ENCODE data around the gene CD300LG.

The CD300LG gene

GRCh38 chr17:43861960-43862359, 15.0 kb downstream of the CD300LG start:
- TF ChIP-seq FOXP2 (optimal IDR thresholded peaks at IDR 0.05; ENCODE audit: borderline replicate concordance, extremely low read depth, extremely low read length, insufficient read depth), result no peak
- no peak for TF ChIP-seq REST (IDR thresholded peaks at IDR 0.05; ENCODE audit: insufficient read depth in 1 of 2, low read depth in 2 of 2, low read length in 2 of 2)
- TF ChIP-seq POLR2AphosphoS5 (IDR thresholded peaks at IDR 0.05; ENCODE audit: low read depth, low read length), result no peak
- TF ChIP-seq TAF1 (IDR thresholded peaks at IDR 0.05; ENCODE audit: borderline replicate concordance, insufficient read depth, low read length), result no peak
- TF ChIP-seq SIN3A (IDR thresholded peaks at IDR 0.05; ENCODE audit: borderline replicate concordance, insufficient read depth, low read length), result no peak

- TF ChIP-seq REST (IDR thresholded peaks at IDR 0.05; ENCODE audit: insufficient read depth in 1 of 2, low read depth in 2 of 2, low read length in 2 of 2) (no peak), FOXP2 (optimal IDR thresholded peaks at IDR 0.05; ENCODE audit: borderline replicate concordance, extremely low read depth, extremely low read length, insufficient read depth) (no peak)
Measured at GRCh38 chr17:43864161-43864984, 17.4 kb downstream of the CD300LG start.

GRCh38 chr17:43868226-43868994, 21.4 kb downstream of the CD300LG start:
- no peak for TF ChIP-seq POLR2AphosphoS5 (IDR thresholded peaks at IDR 0.05; ENCODE audit: low read depth, low read length)

- no peak for TF ChIP-seq TAF1 (IDR thresholded peaks at IDR 0.05; ENCODE audit: borderline replicate concordance, insufficient read depth, low read length)
- no peak for TF ChIP-seq SIN3A (IDR thresholded peaks at IDR 0.05; ENCODE audit: borderline replicate concordance, insufficient read depth, low read length)
- no peak for TF ChIP-seq REST (IDR thresholded peaks at IDR 0.05; ENCODE audit: insufficient read depth in 1 of 2, low read depth in 2 of 2, low read length in 2 of 2)
- no peak for TF ChIP-seq FOXP2 (optimal IDR thresholded peaks at IDR 0.05; ENCODE audit: borderline replicate concordance, extremely low read depth, extremely low read length, insufficient read depth)
- TF ChIP-seq POLR2AphosphoS5 (IDR thresholded peaks at IDR 0.05; ENCODE audit: low read depth, low read length), result no peak
Measured at GRCh38 chr17:43871946-43872690, 25.1 kb downstream of the CD300LG start.

- TF ChIP-seq POLR2AphosphoS5 (IDR thresholded peaks at IDR 0.05; ENCODE audit: low read depth, low read length) (no peak), FOXP2 (optimal IDR thresholded peaks at IDR 0.05; ENCODE audit: borderline replicate concordance, extremely low read depth, extremely low read length, insufficient read depth) (no peak), SIN3A (IDR thresholded peaks at IDR 0.05; ENCODE audit: borderline replicate concordance, insufficient read depth, low read length) (no peak), REST (IDR thresholded peaks at IDR 0.05; ENCODE audit: insufficient read depth in 1 of 2, low read depth in 2 of 2, low read length in 2 of 2) (no peak), TAF1 (IDR thresholded peaks at IDR 0.05; ENCODE audit: borderline replicate concordance, insufficient read depth, low read length) (no peak)
Measured at GRCh38 chr17:43873091-43873490, 26.1 kb downstream of the CD300LG start.

All from PFSK-1 (cell line).